GM11168 (cell line): ENCODE results near the gene RECK.

ENCODE experiments used
- in situ Hi-C: fragments of 300-500 bp; cut with MboI; formaldehyde crosslinking; loops from one replicate; pipeline ENCODE4 v1.12.0; 2022; ENCODE audit warnings: low sequenced_read_pairs; ENCODE audit not compliant: unreplicated experiment

The RECK gene

DNA sequence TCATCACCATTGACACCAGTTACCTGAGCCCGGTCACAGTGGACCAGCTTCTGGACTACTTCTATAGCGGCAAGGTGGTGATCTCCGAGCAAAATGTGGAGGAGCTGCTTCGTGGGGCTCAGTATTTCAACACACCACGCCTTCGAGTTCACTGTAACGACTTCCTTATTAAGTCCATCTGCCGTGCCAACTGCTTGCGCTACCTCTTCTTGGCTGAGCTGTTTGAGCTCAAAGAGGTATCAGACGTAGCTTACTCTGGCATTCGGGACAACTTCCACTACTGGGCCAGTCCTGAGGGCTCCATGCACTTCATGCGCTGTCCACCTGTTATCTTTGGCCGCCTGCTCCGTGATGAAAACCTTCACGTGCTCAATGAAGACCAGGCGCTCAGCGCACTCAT lies 133.0 kb downstream of the RECK start:
- in situ Hi-C loops: no loop called here

DNA sequence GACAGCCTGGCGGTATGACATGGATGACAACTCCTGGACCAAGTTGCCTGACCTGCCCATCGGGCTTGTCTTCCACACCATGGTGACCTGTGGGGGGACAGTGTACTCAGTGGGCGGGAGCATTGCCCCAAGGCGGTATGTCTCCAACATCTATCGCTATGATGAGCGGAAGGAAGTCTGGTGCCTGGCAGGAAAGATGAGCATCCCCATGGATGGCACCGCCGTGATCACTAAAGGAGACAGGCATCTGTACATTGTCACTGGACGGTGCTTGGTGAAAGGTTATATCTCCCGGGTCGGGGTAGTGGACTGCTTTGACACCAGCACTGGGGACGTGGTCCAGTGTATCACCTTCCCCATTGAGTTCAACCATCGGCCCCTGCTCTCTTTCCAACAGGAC lies 133.8 kb downstream of the RECK start:
- in situ Hi-C loops: no loop called here

DNA sequence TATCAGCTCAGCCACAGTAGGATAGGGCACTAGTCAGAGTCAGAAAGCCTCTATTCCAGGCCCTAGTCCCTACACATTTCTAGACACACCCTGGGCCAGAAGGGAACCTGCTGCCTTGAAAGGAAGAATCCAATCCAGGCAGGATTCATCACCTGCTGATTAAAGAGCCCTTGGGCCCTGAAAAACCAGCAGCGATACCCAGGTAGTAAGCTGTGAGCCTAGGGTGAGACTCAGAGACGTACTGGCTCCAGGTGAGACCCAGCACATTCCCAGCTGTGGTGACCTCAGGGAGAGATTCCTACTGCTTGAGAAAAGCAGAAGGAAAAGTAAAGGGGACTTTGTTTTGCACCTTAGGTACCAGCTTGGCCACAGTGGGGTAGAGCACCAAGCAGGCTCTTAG lies 137.1 kb downstream of the RECK start:
- in situ Hi-C loops: no loop called here
